Breast epithelium (tissue), 3 donors: Measurements from ENCODE around the gene USP6NL.

Experiments
- CTCF ChIP-seq, 3 donors: fragments of 450-650 bp; IDR thresholded peaks; one replicate each; pipeline ENCODE4 v1.5.1; 2016 to 2017; ENCODE audit warnings: antibody characterized with exemption in 3 of 3, mild to moderate bottlenecking in 3 of 3, moderate library complexity in 3 of 3
- POLR2A ChIP-seq: fragments of 450-650 bp; IDR thresholded peaks from one replicate; pipeline ENCODE4 v1.6.1; 2016; ENCODE audit warnings: antibody characterized with exemption, mild to moderate bottlenecking, moderate library complexity

- TF ChIP-seq CTCF (IDR thresholded peaks at IDR 0.05) (no peak), POLR2A (no peak)
These were observed 7.7 kb downstream of the USP6NL start for GRCh38 chr10:11603741-11604140.
